SK-N-SH (cell line): Measurements from ENCODE around the gene CA5A.

Experiments used
- CHD2 ChIP-seq: fragments of 150-350 bp; IDR thresholded peaks from 2 replicates; pipeline ENCODE4 v1.6.1; 2018; ENCODE audit warnings: low read length; ENCODE audit not compliant: partially characterized antibody
- CTCF ChIP-seq: fragments of 200-600 bp; sonication (generic); IDR thresholded peaks from 2 replicates; pipeline ENCODE4 v1.6.1; 2017; ENCODE audit warnings: antibody characterized with exemption, mild to moderate bottlenecking, moderate library complexity
- EP300 ChIP-seq, 2 experiments: IDR thresholded peaks; 2 replicates each; pipeline versions ENCODE4 v1.4.0 to v1.6.1; 2012; ENCODE audit warnings: borderline replicate concordance in 1 of 2, low read depth in 1 of 2, low read length in 1 of 2
- EZH2phosphoT487 ChIP-seq: fragments of 200-600 bp; sonication (generic); IDR thresholded peaks from 2 replicates; pipeline ENCODE4 v1.6.1; 2017; ENCODE audit warnings: low read depth, mixed run types, mild to moderate bottlenecking, antibody characterized with exemption, moderate library complexity, borderline replicate concordance
- JUND ChIP-seq: IDR thresholded peaks from 2 replicates; pipeline ENCODE4 v1.4.0; 2012
- RAD21 ChIP-seq: IDR thresholded peaks from 2 replicates; pipeline ENCODE4 v1.6.1; 2012; ENCODE audit warnings: mild to moderate bottlenecking, low read length
- SIN3A ChIP-seq: IDR thresholded peaks from 2 replicates; pipeline ENCODE4 v1.6.1; 2012; ENCODE audit warnings: low read depth, mild to moderate bottlenecking, low read length, moderate library complexity, borderline replicate concordance
- TF ChIP-seq, protein P1 (sequence below): fragments of 150-350 bp; IDR thresholded peaks from 2 replicates; pipeline ENCODE4 v1.6.1; 2017; ENCODE audit warnings: antibody characterized with exemption, low read length, low read depth, borderline replicate concordance
- TF ChIP-seq, protein P2 (sequence below): IDR thresholded peaks from 2 replicates; pipeline ENCODE4 v1.4.0; 2012; ENCODE audit warnings: low read depth, borderline replicate concordance

- TF ChIP-seq EZH2phosphoT487 (no peak), CTCF (no peak), JUND (no peak), RAD21 (no peak), SIN3A (no peak), CHD2 (no peak), EP300 (IDR thresholded peaks at IDR 0.05; ENCODE audit: borderline replicate concordance in 1 of 2, low read depth in 1 of 2, low read length in 1 of 2) (no peak)
- TF ChIP-seq, protein P1, sequence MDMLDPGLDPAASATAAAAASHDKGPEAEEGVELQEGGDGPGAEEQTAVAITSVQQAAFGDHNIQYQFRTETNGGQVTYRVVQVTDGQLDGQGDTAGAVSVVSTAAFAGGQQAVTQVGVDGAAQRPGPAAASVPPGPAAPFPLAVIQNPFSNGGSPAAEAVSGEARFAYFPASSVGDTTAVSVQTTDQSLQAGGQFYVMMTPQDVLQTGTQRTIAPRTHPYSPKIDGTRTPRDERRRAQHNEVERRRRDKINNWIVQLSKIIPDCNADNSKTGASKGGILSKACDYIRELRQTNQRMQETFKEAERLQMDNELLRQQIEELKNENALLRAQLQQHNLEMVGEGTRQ: no peak
- TF ChIP-seq, protein P2, sequence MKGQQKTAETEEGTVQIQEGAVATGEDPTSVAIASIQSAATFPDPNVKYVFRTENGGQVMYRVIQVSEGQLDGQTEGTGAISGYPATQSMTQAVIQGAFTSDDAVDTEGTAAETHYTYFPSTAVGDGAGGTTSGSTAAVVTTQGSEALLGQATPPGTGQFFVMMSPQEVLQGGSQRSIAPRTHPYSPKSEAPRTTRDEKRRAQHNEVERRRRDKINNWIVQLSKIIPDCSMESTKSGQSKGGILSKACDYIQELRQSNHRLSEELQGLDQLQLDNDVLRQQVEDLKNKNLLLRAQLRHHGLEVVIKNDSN: no peak
Observed at GRCh38 chr16:87851601-87852000, 84.7 kb downstream of the CA5A start.
